Suprapubic skin (tissue), 4 donors: ENCODE measurements around the gene CAMK1D.

Source experiments
- EP300 ChIP-seq: sonication (generic); formaldehyde crosslinking; IDR thresholded peaks from one replicate; pipeline ENCODE4 v1.6.1; 2017; ENCODE audit warnings: antibody characterized with exemption
- POLR2A ChIP-seq, 2 donors: fragments of 450-650 bp; IDR thresholded peaks; one replicate each; pipeline ENCODE4 v1.6.1; 2017; ENCODE audit warnings: antibody characterized with exemption in 2 of 2, mild to moderate bottlenecking in 2 of 2, moderate library complexity in 2 of 2
- POLR2AphosphoS5 ChIP-seq, 3 donors: sonication (generic); formaldehyde crosslinking; IDR thresholded peaks; one replicate each; pipeline ENCODE4 v1.6.1; 2017; ENCODE audit warnings: antibody characterized with exemption in 3 of 3
- TF ChIP-seq, protein P1 (sequence below), 2 donors: fragments of 200-600 bp in 1 of 2; fragments of 450-650 bp in 1 of 2; sonication (generic) in 1 of 2; IDR thresholded peaks; one replicate each; pipeline ENCODE4 v1.5.1; 2016 to 2019; ENCODE audit warnings: antibody characterized with exemption in 2 of 2, mild to moderate bottlenecking in 1 of 2, moderate library complexity in 1 of 2

DNA sequence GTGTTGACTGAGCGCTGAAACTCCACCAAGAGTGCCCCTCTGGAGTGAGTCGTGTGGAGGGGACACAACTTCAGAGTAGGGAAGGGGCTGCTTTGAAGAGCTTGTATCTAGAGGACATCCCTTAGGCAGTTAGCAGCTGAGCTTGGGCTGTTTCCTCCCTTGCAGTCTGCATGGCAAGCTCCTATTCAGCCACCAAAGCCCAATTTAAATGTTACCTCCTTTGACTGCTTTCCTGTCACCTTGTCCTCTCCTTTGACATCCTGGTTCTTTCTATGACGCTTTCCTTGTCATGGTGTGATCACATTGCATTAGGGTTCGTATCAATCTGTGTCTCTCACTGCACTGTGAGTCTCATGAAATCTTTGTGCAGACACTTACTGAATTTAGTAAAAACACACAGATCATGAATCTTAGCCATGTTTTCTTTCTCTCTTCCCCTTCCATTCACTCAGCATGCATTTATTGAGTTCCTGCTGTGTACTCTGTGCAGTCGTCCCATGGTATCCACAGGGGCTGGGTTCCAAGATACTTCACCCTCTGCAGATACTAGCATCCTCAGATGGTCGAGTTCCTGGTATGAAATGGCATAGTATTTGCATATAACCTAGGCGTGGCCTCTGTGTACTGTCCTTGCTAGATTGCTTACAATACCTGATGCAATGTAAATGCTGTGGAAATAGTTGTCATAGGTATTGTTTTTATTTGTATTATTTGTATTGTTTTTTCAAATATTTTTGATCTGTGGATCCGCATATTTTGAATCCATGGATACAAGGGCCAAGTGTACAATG lies 423.6 kb downstream of the CAMK1D start:
- TF ChIP-seq, protein P1, sequence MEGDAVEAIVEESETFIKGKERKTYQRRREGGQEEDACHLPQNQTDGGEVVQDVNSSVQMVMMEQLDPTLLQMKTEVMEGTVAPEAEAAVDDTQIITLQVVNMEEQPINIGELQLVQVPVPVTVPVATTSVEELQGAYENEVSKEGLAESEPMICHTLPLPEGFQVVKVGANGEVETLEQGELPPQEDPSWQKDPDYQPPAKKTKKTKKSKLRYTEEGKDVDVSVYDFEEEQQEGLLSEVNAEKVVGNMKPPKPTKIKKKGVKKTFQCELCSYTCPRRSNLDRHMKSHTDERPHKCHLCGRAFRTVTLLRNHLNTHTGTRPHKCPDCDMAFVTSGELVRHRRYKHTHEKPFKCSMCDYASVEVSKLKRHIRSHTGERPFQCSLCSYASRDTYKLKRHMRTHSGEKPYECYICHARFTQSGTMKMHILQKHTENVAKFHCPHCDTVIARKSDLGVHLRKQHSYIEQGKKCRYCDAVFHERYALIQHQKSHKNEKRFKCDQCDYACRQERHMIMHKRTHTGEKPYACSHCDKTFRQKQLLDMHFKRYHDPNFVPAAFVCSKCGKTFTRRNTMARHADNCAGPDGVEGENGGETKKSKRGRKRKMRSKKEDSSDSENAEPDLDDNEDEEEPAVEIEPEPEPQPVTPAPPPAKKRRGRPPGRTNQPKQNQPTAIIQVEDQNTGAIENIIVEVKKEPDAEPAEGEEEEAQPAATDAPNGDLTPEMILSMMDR (IDR thresholded peaks at IDR 0.05) = no peak
- TF ChIP-seq POLR2A (IDR thresholded peaks at IDR 0.05) (no peak), EP300 (no peak), POLR2AphosphoS5 (IDR thresholded peaks at IDR 0.05) (no peak)
